Measurements from ENCODE around the gene SATB1.
"Not testable (repeated sequence)": the region's sequence is repeated elsewhere in the genome, so short reads cannot be mapped to it uniquely, and the experiment has no call there.

SATB1 gene

GRCh38 chr3:18349197-18349798 is 75.8 kb downstream of the SATB1 start:
- no peak for DNase-seq

- DNase-seq = no peak
Observed at GRCh38 chr3:18346097-18346496, 79.0 kb downstream of the SATB1 start.

GRCh38 chr3:18345015-18345367 is 80.1 kb downstream of the SATB1 start:
- no peak for DNase-seq

- DNase-seq = no peak
Observed at GRCh38 chr3:18344306-18345014, 80.7 kb downstream of the SATB1 start.

- no peak for DNase-seq
Observed at GRCh38 chr3:18343809-18344208, 81.3 kb downstream of the SATB1 start.

- DNase-seq = no peak
Observed at GRCh38 chr3:18338827-18339514, 86.2 kb downstream of the SATB1 start.

GRCh38 chr3:18337231-18337630 is 87.9 kb downstream of the SATB1 start:
- no peak for DNase-seq

GRCh38 chr3:18334837-18335601 is 90.1 kb downstream of the SATB1 start:
- DNase-seq = no peak

- DNase-seq = not testable (repeated sequence)
Observed at GRCh38 chr3:18330772-18331441, 94.2 kb downstream of the SATB1 start.

- DNase-seq = no peak
Observed at GRCh38 chr3:18308096-18308650, 117.0 kb downstream of the SATB1 start.

- no peak for DNase-seq
Observed at GRCh38 chr3:18307529-18307928, 117.6 kb downstream of the SATB1 start.

GRCh38 chr3:18302517-18302916 is 122.6 kb downstream of the SATB1 start:
- no peak for DNase-seq

- no peak for DNase-seq
Observed at GRCh38 chr3:18301781-18302180, 123.4 kb downstream of the SATB1 start.

GRCh38 chr3:18300916-18301315 is 124.2 kb downstream of the SATB1 start:
- DNase-seq = no peak

GRCh38 chr3:18297126-18297525 is 128.0 kb downstream of the SATB1 start:
- no peak for DNase-seq

Data from stimulated activated CD4-positive, alpha-beta T cell treated with anti-CD3 and anti-CD28 coated beads, Interleukin-2, amount 100 ng/mL, for 48 hours (primary cell).